GM19467 (cell line): ENCODE results near the gene NRAS.

ENCODE experiments used
- ATAC-seq: cut with Tn5 transposase; IDR thresholded peaks from one replicate; pipeline ENCODE4 v1.9.1; 2021; ENCODE audit warnings: mild to moderate bottlenecking, moderate library complexity; ENCODE audit not compliant: unreplicated experiment

Gene NRAS

DNA sequence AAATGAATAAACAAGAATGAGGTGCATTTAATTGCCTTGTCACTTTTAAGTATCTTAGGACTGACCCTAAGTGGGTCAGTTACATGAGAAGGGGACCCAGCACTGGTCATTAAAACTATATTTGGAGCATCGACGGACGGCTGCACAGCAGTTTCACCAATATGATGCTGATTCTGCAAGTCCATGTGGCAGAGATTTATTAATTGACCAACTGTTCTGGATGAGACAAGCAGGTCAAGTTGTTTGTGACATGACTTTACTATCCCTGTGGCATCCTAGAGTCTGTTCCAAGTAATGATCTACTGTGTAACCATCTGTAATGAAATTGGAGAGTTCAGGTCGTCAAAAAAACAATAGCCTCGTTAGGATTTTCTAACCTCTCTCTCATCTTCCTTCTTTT is 30.7 kb downstream of the NRAS start:
- ATAC-seq, result no peak

DNA sequence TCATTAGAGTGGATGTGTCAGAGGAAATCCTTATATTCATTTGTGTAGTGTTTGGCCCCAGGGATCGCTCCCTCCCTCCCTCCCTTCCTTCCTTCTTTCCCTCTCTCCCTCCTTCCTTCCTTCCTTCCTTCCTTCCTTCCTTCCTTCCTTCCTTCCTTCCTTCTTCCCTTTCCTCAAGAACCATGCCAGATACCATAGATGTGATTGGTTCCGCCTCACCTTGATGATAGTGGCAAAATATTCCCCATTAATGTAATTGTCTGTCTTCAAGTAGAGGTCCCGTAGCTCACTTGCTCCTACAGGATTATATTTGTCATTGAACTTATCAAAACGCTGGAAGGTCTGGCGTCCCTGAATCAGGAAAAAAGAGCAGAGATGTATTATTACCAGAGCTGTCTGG is 38.9 kb downstream of the NRAS start:
- no peak for ATAC-seq

GRCh38 chr1:114676115-114676514 is 40.5 kb downstream of the NRAS start:
- no peak for ATAC-seq

GRCh38 chr1:114671939-114672275 is 44.7 kb downstream of the NRAS start:
- no peak for ATAC-seq

DNA sequence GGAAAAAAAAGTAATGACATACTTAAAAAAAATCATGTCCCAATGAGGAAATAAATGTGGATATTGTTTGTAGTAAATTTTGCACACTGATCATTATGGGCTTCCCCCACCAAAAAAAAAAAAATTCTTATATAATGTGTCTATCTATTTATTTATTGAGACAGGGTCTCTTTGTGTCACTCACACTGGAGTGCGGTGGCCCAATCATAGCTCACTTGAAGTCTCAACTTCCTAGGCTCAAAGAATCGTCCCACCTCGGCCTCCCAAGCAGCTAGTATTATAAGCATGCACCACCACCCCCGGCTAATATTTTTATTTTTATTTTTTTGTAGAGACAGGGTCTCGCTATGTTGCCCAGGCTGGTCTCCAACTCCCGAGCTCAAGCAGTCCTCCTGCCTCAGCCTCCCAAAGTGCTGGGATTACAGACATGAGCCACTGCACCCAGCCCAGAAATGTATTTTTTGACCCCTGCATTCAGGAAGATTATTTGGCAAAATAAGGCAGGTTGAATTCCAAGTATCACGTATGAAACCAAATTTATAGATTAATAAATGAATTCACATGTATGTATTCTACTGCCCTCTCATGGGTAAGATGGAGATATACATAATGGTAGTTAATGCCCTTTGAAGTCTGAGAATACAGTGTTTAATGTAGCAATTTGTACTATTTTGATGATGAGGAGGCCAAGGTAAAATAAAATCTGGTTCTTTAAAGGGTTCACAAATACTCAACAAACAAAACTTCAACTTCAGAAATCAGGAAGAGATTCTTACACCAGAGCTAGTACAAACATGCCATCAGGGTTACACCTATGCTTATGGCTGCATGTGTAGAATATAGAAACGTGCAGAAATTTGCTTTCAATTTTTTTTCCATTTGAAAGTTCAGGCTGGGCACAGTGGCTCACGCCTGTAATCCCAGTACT is 45.3 kb downstream of the NRAS start:
- no peak for ATAC-seq

- peak; percentile 98 for ATAC-seq
These were observed 46.2 kb downstream of the NRAS start for GRCh38 chr1:114670083-114671010.

- peak; percentile 48 for ATAC-seq
These were observed 46.9 kb downstream of the NRAS start, which contains the start of gene DENND2C for GRCh38 chr1:114669562-114670082. Gene DENND2C (minus strand): TSS chr1:114670049. CDS start chr1:114625984, 44,065 bp downstream.

DNA sequence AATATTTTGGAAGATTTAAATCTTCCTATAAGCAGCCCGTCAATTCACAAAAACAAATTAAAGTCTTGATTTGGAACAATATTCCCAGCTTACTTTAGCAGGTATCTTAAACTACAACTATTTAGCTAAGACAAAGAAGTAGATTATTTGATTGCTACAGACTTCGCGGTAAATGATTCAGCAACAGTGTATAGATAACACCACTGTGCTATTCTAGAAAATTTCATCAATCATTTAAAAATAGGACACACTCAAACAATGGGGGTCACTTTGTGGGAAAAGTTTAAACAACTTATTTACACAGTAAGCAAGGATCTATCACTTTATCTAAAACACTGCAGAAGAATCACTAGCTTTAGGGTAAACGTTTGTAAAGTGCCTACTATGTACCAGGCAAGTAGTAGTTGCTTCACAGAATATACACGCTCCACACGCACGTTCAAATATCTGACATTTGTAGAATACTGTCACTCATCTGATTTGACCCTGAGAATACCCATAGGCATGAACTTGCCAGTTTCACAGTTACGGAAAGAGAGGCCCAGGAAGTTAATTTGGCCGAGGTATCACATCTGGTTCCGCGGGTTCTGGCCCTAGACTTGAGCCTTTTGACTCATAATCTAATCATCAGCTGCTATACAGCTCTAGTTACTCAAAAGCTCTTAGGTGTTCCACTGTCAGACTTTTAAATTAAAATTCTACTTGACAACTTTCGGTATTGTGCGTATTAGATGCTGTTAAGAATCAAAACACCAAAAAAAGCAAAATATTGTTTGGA is 47.6 kb downstream of the NRAS start:
- no peak for ATAC-seq

DNA sequence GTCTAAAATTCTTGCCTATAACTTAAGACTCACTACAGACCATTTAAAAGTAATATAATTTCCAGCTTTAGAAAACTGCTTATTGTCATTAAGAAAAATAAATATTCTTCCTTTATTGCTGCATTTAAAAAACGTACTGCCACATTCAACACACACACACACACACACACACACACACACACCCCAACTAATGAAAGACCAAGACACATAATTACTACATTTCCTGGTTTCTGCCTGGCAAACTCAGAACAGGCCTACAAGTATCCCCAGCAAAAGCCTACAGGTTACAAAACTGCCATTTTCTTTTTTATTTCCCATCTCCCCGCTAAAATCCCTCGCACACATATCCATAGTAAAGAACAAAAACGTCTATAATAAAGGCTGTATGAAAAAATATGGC is 48.2 kb downstream of the NRAS start:
- no peak for ATAC-seq

GRCh38 chr1:114666954-114667353 is 49.6 kb downstream of the NRAS start:
- no peak for ATAC-seq

GRCh38 chr1:114660238-114660637 is 56.3 kb downstream of the NRAS start:
- no peak for ATAC-seq
